CD4-positive, alpha-beta T cell (primary cell): ENCODE results near the gene KMT2C. TPM values are rescaled to one million over a fixed set of nuclear protein-coding genes. Genes with fewer than 3 reads are reported as not detected.
A peak's percentile ranks its signal among the peaks of the same experiment; 100 is the strongest.

Experiments used
- ATAC-seq: fragments of 200-7000 bp; cut with Tn5 transposase; one replicate; pipeline ENCODE4 v1.10.0; 2022; ENCODE audit warnings: mild to moderate bottlenecking; ENCODE audit not compliant: poor library complexity
- CTCF ChIA-PET: fragments of 350-600 bp; sonication (Branson Sonifier 250); formaldehyde crosslinking; loops from one replicate; lab custom pipeline; 2021; ENCODE audit warnings: antibody characterized with exemption, inconsistent platforms; lab: Charles Lee
- POLR2A ChIA-PET: fragments of 350-600 bp; sonication (Branson Sonifier 250); formaldehyde crosslinking; loops from one replicate; lab custom pipeline; 2021; ENCODE audit warnings: antibody characterized with exemption, inconsistent platforms; lab: Charles Lee
- DNase-seq, 14 experiments: peaks; one replicate each; pipeline ENCODE4 v3.0.0-alpha.2; 2013 to 2020; ENCODE audit warnings: mixed read lengths in 2 of 14
- H3K27ac ChIP-seq, 2 donors: one replicate each; pipeline versions ENCODE4 v1.5.1 to v1.7.0; 2013; ENCODE audit warnings: low read length in 2 of 2, low read depth in 1 of 2, mild to moderate bottlenecking in 1 of 2
- H3K27me3 ChIP-seq, 2 experiments: 1 replicate in 1 of 2; 2 replicates in 1 of 2; pipeline versions ENCODE4 v1.6.1 to v1.7.0; 2013; ENCODE audit warnings: low read length in 2 of 2, control low read depth in 1 of 2, mild to moderate bottlenecking in 1 of 2, moderate library complexity in 1 of 2; ENCODE audit not compliant: insufficient read depth in 2 of 2, control insufficient read depth in 1 of 2
- H3K36me3 ChIP-seq: one replicate; pipeline ENCODE4 v1.6.1; 2013; ENCODE audit warnings: low read length, control low read depth; ENCODE audit not compliant: insufficient read depth
- H3K4me1 ChIP-seq: one replicate; pipeline ENCODE4 v1.6.1; 2013; ENCODE audit warnings: low read length, control low read depth; ENCODE audit not compliant: insufficient read depth
- H3K4me3 ChIP-seq: one replicate; pipeline ENCODE4 v1.5.1; 2013; ENCODE audit warnings: mild to moderate bottlenecking, low read length, moderate library complexity
- H3K9me3 ChIP-seq, 2 experiments: 1 replicate in 1 of 2; 2 replicates in 1 of 2; pipeline versions ENCODE4 v1.6.1 to v1.7.0; 2013; ENCODE audit warnings: low read length in 2 of 2, mild to moderate bottlenecking in 2 of 2, control low read depth in 1 of 2, moderate library complexity in 1 of 2; ENCODE audit not compliant: control insufficient read depth in 1 of 2, insufficient read depth in 1 of 2
- H3K27ac Mint-ChIP-seq: one replicate; pipeline ENCODE4 v1.8.0; 2020; ENCODE audit warnings: mixed read lengths
- H3K27me3 Mint-ChIP-seq: one replicate; pipeline ENCODE4 v1.8.0; 2021; ENCODE audit warnings: mixed read lengths
- H3K36me3 Mint-ChIP-seq: one replicate; pipeline ENCODE4 v1.8.0; 2021; ENCODE audit warnings: low read depth, mixed read lengths
- H3K4me1 Mint-ChIP-seq: one replicate; pipeline ENCODE4 v1.8.0; 2021; ENCODE audit warnings: low read depth, mixed read lengths
- H3K4me3 Mint-ChIP-seq: one replicate; pipeline ENCODE4 v1.8.0; 2020; ENCODE audit warnings: mild to moderate bottlenecking, mixed read lengths
- H3K9me3 Mint-ChIP-seq: one replicate; pipeline ENCODE4 v1.8.0; 2020; ENCODE audit warnings: mixed read lengths
- intact Hi-C, 2 experiments: fragments of 100-400 bp; cut with DNase I in 1 of 2; cut with micrococcal nuclease in 1 of 2; formaldehyde crosslinking; loops; one replicate each; pipeline versions ENCODE4 v1.15.1 to v1.9.0; 2023 to 2025; cut with DNase I, micrococcal nuclease
- total RNA-seq, 174 experiments: library from RNA in 2 of 174; stranded (reverse) in 2 of 174; gene quantifications; one replicate each; pipeline ENCODE4 v1.2.3 and lab custom pipeline; 2021 to 2026
- TF ChIP-seq, protein P1 (sequence below): fragments of 200-600 bp; IDR thresholded peaks from one replicate; pipeline ENCODE4 v1.8.0; 2022; ENCODE audit warnings: antibody characterized with exemption, mild to moderate bottlenecking

The KMT2C gene
- total RNA-seq, 2 experiments from 2014 or later, result 113 to 118 TPM

DNA sequence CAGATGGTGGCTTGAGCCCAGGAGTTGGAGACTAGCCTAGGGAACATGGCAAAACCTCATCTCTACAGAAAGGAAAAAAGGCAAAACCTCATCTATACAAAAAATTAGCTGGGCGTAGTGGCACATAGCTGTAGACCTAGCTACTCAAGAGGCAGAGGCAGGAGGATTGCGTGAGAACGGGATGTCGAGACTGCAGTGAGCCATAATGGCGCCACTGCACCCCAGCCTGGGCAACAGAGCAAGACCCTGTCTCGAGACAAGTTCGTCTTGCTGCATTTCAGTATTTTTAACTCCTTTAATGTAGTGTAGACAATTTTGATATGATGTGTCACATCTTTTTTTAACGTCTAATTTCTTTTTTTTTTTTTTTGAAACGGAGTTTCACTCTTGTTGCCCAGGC is 31.4 kb upstream of the KMT2C start:
- no peak overlapping the region for H3K4me3 ChIP-seq
- Mint-ChIP-seq H3K4me1 (peaks cover 6% of the 10 kb centered on the region), H3K36me3 (peaks cover 4% of the 10 kb centered on the region), H3K27me3 (no peaks in the 10 kb centered on the region), H3K4me3 (no peak overlapping the region), H3K9me3 (peaks cover 4% of the 10 kb centered on the region), H3K27ac (no peak overlapping the region)
- no peaks in the 10 kb centered on the region for H3K27me3 ChIP-seq
- no peaks in the 10 kb centered on the region for H3K36me3 ChIP-seq
- H3K4me1 ChIP-seq, result peaks cover 10% of the 10 kb centered on the region
- ATAC-seq (no peak), DNase-seq (no peak)
- intact Hi-C loops, result loop anchor here (10.0 kb wide), 2 partner anchors 208 to 592 kb away; partner anchors contain the start of genes PRKAG2 (in 1 of the 2) and XRCC2 (in 1 of the 2)
- TF ChIP-seq, protein P1, sequence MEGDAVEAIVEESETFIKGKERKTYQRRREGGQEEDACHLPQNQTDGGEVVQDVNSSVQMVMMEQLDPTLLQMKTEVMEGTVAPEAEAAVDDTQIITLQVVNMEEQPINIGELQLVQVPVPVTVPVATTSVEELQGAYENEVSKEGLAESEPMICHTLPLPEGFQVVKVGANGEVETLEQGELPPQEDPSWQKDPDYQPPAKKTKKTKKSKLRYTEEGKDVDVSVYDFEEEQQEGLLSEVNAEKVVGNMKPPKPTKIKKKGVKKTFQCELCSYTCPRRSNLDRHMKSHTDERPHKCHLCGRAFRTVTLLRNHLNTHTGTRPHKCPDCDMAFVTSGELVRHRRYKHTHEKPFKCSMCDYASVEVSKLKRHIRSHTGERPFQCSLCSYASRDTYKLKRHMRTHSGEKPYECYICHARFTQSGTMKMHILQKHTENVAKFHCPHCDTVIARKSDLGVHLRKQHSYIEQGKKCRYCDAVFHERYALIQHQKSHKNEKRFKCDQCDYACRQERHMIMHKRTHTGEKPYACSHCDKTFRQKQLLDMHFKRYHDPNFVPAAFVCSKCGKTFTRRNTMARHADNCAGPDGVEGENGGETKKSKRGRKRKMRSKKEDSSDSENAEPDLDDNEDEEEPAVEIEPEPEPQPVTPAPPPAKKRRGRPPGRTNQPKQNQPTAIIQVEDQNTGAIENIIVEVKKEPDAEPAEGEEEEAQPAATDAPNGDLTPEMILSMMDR, result no peak
- ChIA-PET POLR2A (interaction anchor here (0.7 to 1.3 kb wide), 2 partner anchors 30 to 33 kb away, joined by 3 read pairs; no protein-coding TSS in a partner anchor), CTCF (interaction anchor here (0.7 to 0.8 kb wide), 2 partner anchors 9 to 1722 kb away, joined by 3 to 4 read pairs; no protein-coding TSS in a partner anchor)
- peaks cover 0 to 11% of the 10 kb centered on the region in 2 experiments for H3K9me3 ChIP-seq
- H3K27ac ChIP-seq, result no peak overlapping the region

- Mint-ChIP-seq H3K27ac (peak overlapping the region; percentile 77), H3K36me3 (peaks cover 4% of the 10 kb centered on the region), H3K4me1 (peaks cover 6% of the 10 kb centered on the region), H3K4me3 (peak overlapping the region; percentile 95), H3K27me3 (no peaks in the 10 kb centered on the region), H3K9me3 (no peaks in the 10 kb centered on the region)
- no peak overlapping the region for H3K27ac ChIP-seq
- H3K9me3 ChIP-seq, result no peaks in the 10 kb centered on the region
- CTCF ChIA-PET, result no interaction called here
- no peaks in the 10 kb centered on the region for H3K27me3 ChIP-seq
- TF ChIP-seq, protein P1, result no peak
- no peaks in the 10 kb centered on the region for H3K36me3 ChIP-seq
- POLR2A ChIA-PET, result interaction anchor here (0.6 to 2.4 kb wide), 5 partner anchors 28 to 191 kb away, joined by 3 to 31 read pairs (median 4); partner anchors contain the start of gene KMT2C
- no peak for ATAC-seq
- H3K4me3 ChIP-seq, result peak overlapping the region; percentile 79
- intact Hi-C loops, result loop anchor here (2.0 to 10.0 kb wide), 3 partner anchors 210 to 590 kb away; partner anchors contain the start of genes PRKAG2 (in 1 of the 2) and XRCC2 (in 1 of the 2)
- peaks cover 10% of the 10 kb centered on the region for H3K4me1 ChIP-seq
- no peak for DNase-seq
Observed at GRCh38 chr7:152465119-152465387, 29.2 kb upstream of the KMT2C start.

DNA sequence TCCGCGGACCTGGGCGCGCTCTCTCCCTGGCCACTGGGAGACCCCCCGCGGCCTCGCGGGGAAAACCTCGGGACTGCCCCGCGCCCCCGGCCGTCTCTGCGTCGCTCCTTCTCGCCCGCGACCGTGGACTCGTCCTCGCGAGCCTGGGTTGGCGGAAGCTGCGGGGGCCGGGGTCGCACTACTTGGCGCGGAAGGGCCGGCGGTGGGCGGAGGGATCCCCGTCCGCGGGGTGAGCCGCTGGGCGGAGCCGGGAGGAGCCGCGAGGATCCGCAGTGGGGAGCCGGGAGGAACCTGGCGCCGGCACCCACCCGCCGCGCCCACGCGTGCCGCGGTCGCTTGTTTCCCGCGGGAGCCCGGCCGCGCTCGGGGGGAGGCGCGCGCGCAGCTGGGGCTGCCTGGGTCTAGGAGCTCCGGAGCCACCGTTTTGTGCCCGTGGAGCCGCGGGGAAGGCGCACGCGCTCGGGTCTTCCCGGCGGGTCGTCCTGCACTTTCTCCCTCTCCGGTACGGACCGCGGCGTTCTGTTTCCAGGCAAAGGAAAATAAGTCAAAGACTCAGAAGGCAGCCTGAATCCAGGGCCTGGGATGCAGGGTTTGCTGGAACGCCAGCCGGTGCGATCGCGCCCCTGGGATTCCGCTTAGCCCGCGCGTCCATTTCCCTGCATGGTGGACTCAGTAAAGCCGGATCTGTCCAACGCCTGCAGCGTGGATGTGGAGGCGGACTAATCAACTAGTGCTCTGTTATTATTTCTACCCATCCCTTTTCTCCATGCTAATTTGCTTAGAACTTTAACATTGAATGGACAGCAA is 28.7 kb upstream of the KMT2C start:
- Mint-ChIP-seq H3K27ac (peak overlapping the region; percentile 77), H3K27me3 (no peaks in the 10 kb centered on the region), H3K4me3 (peak overlapping the region; percentile 95), H3K9me3 (no peaks in the 10 kb centered on the region), H3K36me3 (peaks cover 4% of the 10 kb centered on the region), H3K4me1 (peaks cover 6% of the 10 kb centered on the region)
- Histone ChIP-seq H3K27me3 (no peaks in the 10 kb centered on the region), H3K4me1 (peaks cover 10% of the 10 kb centered on the region), H3K36me3 (no peaks in the 10 kb centered on the region), H3K9me3 (no peaks in the 10 kb centered on the region), H3K4me3 (peak overlapping the region; percentile 79), H3K27ac (peak overlapping the region; percentile 76 to 93)
- TF ChIP-seq, protein P1, result no peak
- intact Hi-C loops, result loop anchor here (1.0 to 10.0 kb wide), 6 partner anchors 28 to 590 kb away; partner anchors contain the start of genes ACTR3B (in 1 of the 2), KMT2C (in 1 of the 2), PRKAG2 (in 1 of the 2) and XRCC2 (in 1 of the 2)
- POLR2A ChIA-PET, result interaction anchor here (0.6 to 2.4 kb wide), 10 partner anchors 28 to 191 kb away, joined by 3 to 31 read pairs (median 4); partner anchors contain the start of gene KMT2C
- DNase-seq (peak; percentile 33 to 84 (median 52)), ATAC-seq (peak; percentile 0)
- CTCF ChIA-PET, result interaction anchor here (0.9 to 2.5 kb wide), 2 partner anchors 30 to 127 kb away, joined by 3 to 6 read pairs; no protein-coding TSS in a partner anchor
